WTC11 (cell line): ENCODE data around the gene ATP5ME.

Source experiments
- ATF2 ChIP-seq: sonication (generic); formaldehyde crosslinking; IDR thresholded peaks from 2 replicates; pipeline ENCODE4 v1.8.1; 2022; ENCODE audit warnings: low read depth, missing genetic modification reagents, borderline replicate concordance
- ATF3 ChIP-seq: sonication (generic); formaldehyde crosslinking; conservative IDR thresholded peaks from 2 replicates; pipeline ENCODE4 v1.8.1; 2022; ENCODE audit warnings: mild to moderate bottlenecking, missing genetic modification reagents
- CBFB ChIP-seq: sonication (generic); formaldehyde crosslinking; IDR thresholded peaks from 2 replicates; pipeline ENCODE4 v1.8.1; 2022; ENCODE audit warnings: mild to moderate bottlenecking, low read depth, missing genetic modification reagents
- CTCF ChIP-seq: fragments of 200-600 bp; IDR thresholded peaks from 2 replicates; pipeline ENCODE4 v1.8.0; 2022; ENCODE audit warnings: antibody characterized with exemption
- JUN ChIP-seq: sonication (generic); formaldehyde crosslinking; IDR thresholded peaks from 2 replicates; pipeline ENCODE4 v1.8.0; 2023; ENCODE audit warnings: mild to moderate bottlenecking, missing genetic modification reagents
- SOX15 ChIP-seq: fragments of 250-450 bp; sonication (Bioruptor Pico); IDR thresholded peaks from 2 replicates; pipeline ENCODE4 v1.9.0; 2021; ENCODE audit warnings: mild to moderate bottlenecking
- SP1 ChIP-seq: sonication (generic); formaldehyde crosslinking; conservative IDR thresholded peaks from 2 replicates; pipeline ENCODE4 v1.8.1; 2022; ENCODE audit warnings: missing genetic modification reagents
- TEAD4 ChIP-seq: sonication (generic); formaldehyde crosslinking; IDR thresholded peaks from 2 replicates; pipeline ENCODE4 v1.8.0; 2022; ENCODE audit warnings: mild to moderate bottlenecking, missing genetic modification reagents
- ZNF219 ChIP-seq: sonication (generic); formaldehyde crosslinking; IDR thresholded peaks from 2 replicates; pipeline ENCODE4 v1.8.0; 2023; ENCODE audit warnings: missing genetic modification reagents, mild to moderate bottlenecking, borderline replicate concordance

- no peak for TF ChIP-seq TEAD4 (CRISPR knock-in tag)
- no peak for TF ChIP-seq JUN (CRISPR knock-in tag)
- no peak for TF ChIP-seq SOX15 (CRISPR knock-in tag)
- no peak for TF ChIP-seq CTCF
- no peak for TF ChIP-seq ATF3 (CRISPR knock-in tag)
- TF ChIP-seq CBFB (CRISPR knock-in tag): no peak
- no peak for TF ChIP-seq ATF2 (CRISPR knock-in tag)
- TF ChIP-seq SP1 (CRISPR knock-in tag): no peak; the same call in 1 of the 2 replicates
- TF ChIP-seq ZNF219 (CRISPR knock-in tag): no peak
Observed at GRCh38 chr4:687971-688853, 14.1 kb upstream of the ATP5ME start.
